LNCaP clone FGC (cell line): ENCODE data around the gene PITRM1.

Experiments used
- DNase-seq: peaks from one replicate; pipeline ENCODE4 v3.0.0-alpha.2; 2011; ENCODE audit warnings: low read depth
- H3K4me3 ChIP-seq: 2 replicates; pipeline ENCODE4 v1.5.1; 2011; ENCODE audit warnings: mild to moderate bottlenecking, low read depth, low read length, control low read depth
- CTCF ChIP-seq: IDR thresholded peaks from 2 replicates; pipeline ENCODE4 v1.5.1; 2012; ENCODE audit warnings: mild to moderate bottlenecking; ENCODE audit not compliant: control insufficient read depth, insufficient read depth; ENCODE audit errors: extremely low read depth

The PITRM1 gene

DNA sequence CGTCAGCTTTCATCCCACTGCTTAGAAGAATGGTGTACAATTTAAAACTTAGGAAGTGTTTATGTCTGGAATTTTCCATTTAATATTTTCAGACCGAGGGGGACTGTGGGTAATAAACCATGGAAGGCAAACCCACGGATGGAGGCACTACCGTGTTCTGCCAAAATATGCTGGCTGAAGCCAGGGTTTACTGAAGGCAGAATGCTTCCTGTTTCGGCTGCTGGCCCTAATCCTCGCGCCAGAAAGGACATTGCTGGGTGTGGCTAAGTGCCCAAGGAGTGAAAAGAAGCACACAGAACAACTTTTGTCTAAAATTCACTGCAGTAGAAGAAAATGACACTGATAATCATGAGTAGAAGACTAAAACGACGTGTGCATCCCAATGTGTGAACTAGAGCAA is 32.3 kb downstream of the PITRM1 start:
- H3K4me3 ChIP-seq = no peak overlapping the region
- no peak for DNase-seq
- no peak for TF ChIP-seq CTCF

DNA sequence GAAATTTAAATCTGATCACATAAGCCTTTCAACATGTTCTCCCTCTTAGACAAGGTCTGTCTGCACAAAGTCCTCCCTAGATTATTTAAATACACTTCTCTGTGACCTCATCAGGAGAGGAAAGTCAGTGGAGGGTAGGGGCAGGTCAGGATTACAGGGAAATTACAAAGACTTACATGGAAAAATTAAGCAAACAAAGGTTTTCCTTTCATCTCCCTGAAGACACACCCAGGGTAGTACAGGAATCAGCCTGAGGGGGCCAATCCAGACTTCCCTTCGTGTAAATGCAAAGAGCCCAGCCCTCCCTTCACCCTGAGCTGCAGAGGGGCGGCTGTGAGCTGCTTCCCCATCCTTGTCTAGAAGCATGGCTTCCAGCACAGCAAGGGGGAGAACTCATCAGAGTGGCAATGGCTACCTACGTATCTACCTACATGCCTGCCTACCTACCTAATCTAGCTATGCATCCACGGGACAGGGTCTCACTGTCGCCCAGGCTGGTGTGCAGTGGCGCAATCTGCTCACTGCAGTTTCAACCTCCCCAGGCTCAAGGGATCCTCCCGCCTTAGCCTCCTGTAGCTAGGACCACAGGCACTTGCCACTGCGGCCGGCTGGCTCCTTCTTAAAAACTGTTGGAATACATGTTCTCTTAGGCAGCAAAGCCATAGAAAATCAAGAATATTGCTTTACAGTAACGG is 33.2 kb downstream of the PITRM1 start:
- H3K4me3 ChIP-seq = no peak overlapping the region
- no peak for DNase-seq
- TF ChIP-seq CTCF = no peak

- H3K4me3 ChIP-seq = no peak overlapping the region
- no peak for TF ChIP-seq CTCF
- no peak for DNase-seq
Observed at GRCh38 chr10:3137958-3138726, 34.4 kb downstream of the PITRM1 start.

- no peak for TF ChIP-seq CTCF
- H3K4me3 ChIP-seq = no peak overlapping the region
- DNase-seq = no peak
Observed at GRCh38 chr10:3136763-3137611, 35.6 kb downstream of the PITRM1 start.

DNA sequence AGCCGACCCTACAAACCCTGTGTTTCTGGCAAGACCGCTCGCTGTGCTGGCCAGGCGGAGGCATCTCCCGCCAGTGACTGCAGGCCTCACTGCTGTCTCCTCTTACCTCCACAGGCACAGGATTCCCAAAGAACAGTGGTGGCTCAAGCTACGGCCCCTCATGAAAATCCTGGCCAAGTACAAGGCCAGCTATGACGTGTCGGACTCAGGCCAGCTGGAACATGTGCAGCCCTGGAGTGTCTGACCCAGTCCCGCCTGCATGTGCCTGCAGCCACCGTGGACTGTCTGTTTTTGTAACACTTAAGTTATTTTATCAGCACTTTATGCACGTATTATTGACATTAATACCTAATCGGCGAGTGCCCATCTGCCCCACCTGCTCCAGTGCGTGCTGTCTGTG is 36.2 kb downstream of the PITRM1 start:
- H3K4me3 ChIP-seq = no peak overlapping the region
- TF ChIP-seq CTCF = no peak
- no peak for DNase-seq

DNA sequence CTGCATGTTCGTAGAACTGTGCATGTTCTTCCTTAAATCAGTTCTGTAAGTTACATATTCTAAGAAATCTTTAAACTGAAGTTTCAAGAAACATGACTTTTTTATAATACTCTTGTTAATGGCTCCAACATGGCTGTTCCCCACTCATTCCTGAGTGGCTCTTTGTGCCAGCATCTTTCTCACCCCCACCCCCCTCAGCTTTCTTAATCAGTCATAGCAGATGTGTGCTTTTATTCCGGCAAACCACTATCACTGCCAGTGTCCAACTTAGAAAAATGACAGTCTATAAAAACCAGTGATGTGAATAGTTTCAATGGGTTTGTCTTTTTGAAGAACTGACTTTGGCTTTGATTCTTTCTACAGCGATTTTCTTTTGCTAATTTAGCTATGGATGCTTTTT is 37.6 kb downstream of the PITRM1 start:
- no peak for DNase-seq
- no peak overlapping the region for H3K4me3 ChIP-seq
- TF ChIP-seq CTCF = no peak
